T-helper 2 cell treated with Interferon-gamma antibody and Interleukin-4, amounts not matched to agents 5 μg/mL and 100 μg/mL, for 36 hours (primary cell): ENCODE results near the gene FHOD3.

Source experiments
- DNase-seq: peaks from one replicate; pipeline ENCODE4 v3.0.0; 2021; ENCODE audit warnings: low spot score
- H3K27ac Mint-ChIP-seq: one replicate; pipeline ENCODE4 v1.8.0; 2021; ENCODE audit warnings: mild to moderate bottlenecking, mixed read lengths
- H3K27me3 Mint-ChIP-seq: one replicate; pipeline ENCODE4 v1.8.0; 2021; ENCODE audit warnings: low read depth, mixed read lengths
- H3K36me3 Mint-ChIP-seq: one replicate; pipeline ENCODE4 v1.8.0; 2021; ENCODE audit warnings: low read depth, mixed read lengths
- H3K4me1 Mint-ChIP-seq: one replicate; pipeline ENCODE4 v1.8.0; 2021; ENCODE audit warnings: low read depth, mixed read lengths
- H3K4me3 Mint-ChIP-seq: one replicate; pipeline ENCODE4 v1.8.0; 2022; ENCODE audit warnings: mild to moderate bottlenecking, moderate library complexity, mixed read lengths
- H3K9me3 Mint-ChIP-seq: one replicate; pipeline ENCODE4 v1.8.0; 2021; ENCODE audit warnings: mixed read lengths

The FHOD3 gene

DNA sequence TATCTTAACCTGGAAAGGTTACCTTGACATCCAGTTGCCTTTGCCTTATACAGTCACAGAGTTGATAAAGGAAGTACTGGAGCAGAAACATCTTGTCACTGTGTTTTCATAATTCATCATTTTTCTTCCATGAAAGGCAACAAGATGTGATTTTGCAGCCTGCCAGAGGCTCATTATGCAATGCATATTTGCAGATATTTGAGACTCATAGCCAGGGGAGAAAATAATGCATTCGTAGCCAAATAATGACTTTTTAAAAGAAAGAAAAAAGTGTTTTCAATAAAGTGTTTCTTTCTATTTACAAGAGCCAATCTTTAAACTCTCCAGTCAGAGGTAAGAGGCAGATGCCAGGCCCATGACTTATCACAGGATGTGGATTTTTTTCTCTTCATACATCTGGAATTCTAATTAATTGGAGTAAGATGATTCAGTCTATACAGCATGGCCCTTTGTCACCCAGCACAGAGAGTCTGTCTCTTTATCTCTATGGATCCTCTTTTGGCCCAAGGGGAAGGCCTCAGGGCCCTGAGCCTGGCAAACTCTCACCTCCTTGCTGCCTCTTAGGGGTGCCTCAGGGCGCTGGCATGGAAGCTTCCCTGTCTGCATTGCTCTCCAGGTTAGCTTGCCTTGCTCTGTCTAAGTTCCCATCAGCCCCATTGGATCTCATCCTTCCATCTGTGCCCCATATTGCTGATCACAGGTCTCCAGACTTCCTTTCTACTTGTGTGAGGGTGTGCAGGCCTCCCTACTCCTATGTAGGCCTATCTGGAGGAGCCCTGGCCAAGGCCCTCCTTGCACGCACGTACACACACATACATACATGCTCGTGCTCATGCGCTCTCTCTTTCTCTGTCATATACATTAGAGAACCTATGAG lies 283.6 kb downstream of the FHOD3 start:
- Mint-ChIP-seq H3K27ac (no peak overlapping the region), H3K4me1 (peaks cover 4% of the 10 kb centered on the region), H3K9me3 (no peaks in the 10 kb centered on the region), H3K27me3 (peaks cover 2% of the 10 kb centered on the region), H3K36me3 (no peaks in the 10 kb centered on the region), H3K4me3 (no peak overlapping the region)
- no peak for DNase-seq

DNA sequence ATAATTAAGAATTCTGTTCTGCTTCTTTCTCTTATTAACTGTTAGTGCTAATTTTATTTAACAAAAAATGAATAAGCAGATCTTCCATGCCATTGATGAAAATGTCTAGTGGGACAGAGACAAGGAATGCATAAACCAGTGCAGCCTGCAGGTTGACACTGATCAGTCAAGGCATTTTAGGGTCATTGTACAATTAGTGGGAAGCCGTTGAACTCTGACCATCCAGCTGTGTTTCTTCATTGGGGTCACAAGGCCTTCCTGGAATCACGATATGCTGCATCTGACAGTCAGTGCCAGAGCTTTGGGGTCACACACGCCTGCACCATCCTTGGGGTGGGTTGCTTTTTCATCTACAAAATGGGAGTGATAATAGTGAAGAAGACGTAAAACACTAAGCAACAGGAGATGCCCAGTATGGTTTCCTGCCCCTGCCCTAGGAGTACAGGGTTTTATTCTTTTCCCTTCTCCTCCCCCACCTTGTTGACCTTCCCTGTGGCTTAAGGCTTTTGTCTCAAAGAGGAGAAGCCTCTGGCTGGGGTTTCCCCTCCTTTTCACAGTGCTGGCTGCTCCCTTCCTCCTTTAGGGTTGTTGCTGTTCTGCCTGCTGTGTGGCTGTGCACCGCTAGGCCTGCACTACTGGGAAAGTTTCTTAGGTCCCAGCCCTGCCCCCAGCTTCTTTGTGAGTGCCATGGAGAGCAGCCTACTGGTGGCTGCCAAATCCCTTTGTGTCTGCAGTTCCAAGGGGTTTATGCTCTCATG lies 285.7 kb downstream of the FHOD3 start:
- no peak overlapping the region for H3K27ac Mint-ChIP-seq
- H3K9me3 Mint-ChIP-seq: no peaks in the 10 kb centered on the region
- peaks cover 4% of the 10 kb centered on the region for H3K4me1 Mint-ChIP-seq
- no peak overlapping the region for H3K4me3 Mint-ChIP-seq
- DNase-seq: no peak
- no peaks in the 10 kb centered on the region for H3K36me3 Mint-ChIP-seq
- no peaks in the 10 kb centered on the region for H3K27me3 Mint-ChIP-seq

DNA sequence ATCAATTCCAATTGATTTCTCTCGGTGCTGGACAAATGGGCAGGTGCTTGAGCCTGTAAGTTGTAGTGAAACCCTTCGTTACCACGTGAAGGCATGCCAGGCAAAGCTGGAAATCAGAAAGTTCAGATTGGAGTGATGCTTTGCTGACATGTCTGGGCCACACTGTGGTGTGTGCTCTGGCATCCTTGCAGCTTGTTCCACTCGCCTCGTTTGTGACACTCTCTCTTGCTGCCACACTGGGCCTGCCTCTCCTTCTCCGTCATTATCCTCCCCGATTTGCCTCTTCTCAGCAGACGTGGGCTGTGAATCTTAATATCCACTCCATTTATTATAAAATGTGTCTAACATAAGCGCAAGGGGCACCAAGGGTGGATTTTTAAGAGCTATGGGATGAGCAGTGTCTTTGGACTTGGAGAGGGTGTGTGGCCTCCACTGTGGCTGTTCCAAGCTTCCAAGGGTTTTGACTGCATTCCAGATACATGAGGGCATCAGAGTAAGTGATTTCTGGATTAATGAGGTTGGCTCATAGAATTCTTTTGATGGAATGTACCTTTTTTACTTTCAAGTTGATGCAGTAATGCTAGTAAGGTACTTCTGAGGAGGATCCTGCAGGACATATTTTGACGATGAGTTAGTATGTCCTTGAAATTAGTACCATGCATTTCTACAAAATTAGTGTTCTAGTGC lies 292.5 kb downstream of the FHOD3 start:
- Mint-ChIP-seq H3K36me3 (no peaks in the 10 kb centered on the region), H3K4me3 (no peak overlapping the region), H3K4me1 (no peaks in the 10 kb centered on the region), H3K27ac (no peak overlapping the region), H3K27me3 (no peaks in the 10 kb centered on the region), H3K9me3 (no peaks in the 10 kb centered on the region)
- DNase-seq: no peak

DNA sequence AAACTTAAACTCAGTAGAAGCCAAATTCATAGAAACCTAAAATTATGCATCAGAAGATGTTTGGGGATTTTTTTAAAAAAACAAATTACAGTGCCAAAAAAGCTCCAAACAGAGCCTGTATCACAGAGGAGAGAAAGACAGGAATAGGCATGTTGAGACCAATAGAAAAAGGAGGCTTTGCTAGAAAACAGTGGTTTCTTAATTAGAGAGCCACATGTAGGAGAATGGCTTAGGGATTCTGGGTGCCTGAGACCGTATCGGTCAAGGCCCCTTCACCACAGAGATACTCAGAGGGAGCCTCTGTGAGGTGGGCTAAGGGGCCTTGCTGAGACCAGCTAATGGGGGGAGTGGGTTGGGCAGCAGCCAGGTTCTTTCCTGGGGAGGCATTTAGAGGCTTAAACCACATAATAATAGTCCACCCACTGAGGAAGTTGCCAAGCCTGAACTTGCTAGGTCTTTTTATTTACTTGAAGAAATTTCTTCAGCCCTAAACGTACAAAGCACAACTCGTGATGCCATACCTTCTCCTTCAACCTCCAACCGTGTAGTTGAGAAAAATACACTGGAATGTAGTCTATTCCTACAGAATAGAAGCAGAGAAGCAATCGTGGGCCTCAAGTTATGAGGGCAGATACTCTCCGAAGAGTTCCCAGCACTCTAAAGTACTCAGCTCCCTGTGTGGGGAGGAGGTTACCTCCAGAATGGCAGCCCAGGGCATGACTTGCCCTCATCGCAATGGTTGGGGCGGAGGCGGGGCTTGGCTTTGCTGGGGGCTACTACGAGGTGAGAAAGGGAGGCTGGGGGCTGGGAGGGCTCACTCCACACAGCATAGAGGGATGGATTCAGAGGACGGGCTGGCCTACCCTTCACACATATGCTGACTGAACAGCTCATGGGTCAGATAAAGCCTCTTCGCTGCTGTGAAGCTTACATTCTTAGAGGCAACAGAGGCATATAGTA lies 293.4 kb downstream of the FHOD3 start:
- Mint-ChIP-seq H3K4me3 (no peak overlapping the region), H3K27me3 (no peaks in the 10 kb centered on the region), H3K27ac (no peak overlapping the region), H3K4me1 (no peaks in the 10 kb centered on the region), H3K9me3 (no peaks in the 10 kb centered on the region), H3K36me3 (no peaks in the 10 kb centered on the region)
- no peak for DNase-seq

DNA sequence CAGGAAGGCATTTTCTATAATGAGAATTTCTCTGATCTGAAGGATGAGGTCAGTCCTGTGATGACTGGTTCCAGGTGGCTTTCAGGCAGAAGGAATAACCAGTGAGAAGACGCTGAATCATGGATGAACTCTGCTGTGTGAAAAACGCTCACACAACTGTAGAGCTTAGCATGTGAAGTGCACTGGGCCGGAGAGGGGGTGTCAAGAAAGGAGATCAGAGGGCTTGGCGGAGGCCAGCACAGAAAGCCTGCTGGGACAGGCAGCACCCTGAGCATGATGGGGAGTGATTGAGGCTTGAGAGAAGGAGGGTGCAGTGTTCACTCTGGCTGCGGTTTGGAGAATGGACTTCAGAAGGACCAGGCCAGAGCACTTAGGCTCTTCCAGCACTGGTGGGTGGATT lies 294.8 kb downstream of the FHOD3 start:
- Mint-ChIP-seq H3K4me1 (no peaks in the 10 kb centered on the region), H3K4me3 (no peak overlapping the region), H3K36me3 (no peaks in the 10 kb centered on the region), H3K9me3 (no peaks in the 10 kb centered on the region), H3K27ac (no peak overlapping the region), H3K27me3 (no peaks in the 10 kb centered on the region)
- DNase-seq: no peak

DNA sequence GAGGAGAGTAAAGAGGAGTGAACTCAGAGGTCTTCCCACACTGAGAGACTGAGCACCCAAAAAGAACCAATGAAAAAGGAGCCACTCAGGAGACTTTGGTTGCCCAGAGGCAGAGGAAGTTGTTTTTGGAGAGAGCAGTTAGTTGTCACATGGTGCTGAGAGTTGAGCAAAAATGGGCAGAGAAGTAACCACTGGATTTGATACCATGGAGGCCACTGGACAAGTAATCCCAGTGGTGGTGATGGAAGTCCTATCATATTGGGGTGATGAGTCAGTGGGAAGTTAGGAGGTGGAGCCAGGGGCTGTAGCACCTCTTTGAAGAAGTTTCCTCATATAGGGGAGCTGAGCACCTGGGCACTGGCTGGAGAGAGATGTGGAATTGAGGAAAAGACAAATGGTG lies 295.5 kb downstream of the FHOD3 start:
- Mint-ChIP-seq H3K27me3 (no peaks in the 10 kb centered on the region), H3K36me3 (no peaks in the 10 kb centered on the region), H3K9me3 (no peaks in the 10 kb centered on the region), H3K4me1 (no peaks in the 10 kb centered on the region), H3K27ac (no peak overlapping the region), H3K4me3 (no peak overlapping the region)
- no peak for DNase-seq

DNA sequence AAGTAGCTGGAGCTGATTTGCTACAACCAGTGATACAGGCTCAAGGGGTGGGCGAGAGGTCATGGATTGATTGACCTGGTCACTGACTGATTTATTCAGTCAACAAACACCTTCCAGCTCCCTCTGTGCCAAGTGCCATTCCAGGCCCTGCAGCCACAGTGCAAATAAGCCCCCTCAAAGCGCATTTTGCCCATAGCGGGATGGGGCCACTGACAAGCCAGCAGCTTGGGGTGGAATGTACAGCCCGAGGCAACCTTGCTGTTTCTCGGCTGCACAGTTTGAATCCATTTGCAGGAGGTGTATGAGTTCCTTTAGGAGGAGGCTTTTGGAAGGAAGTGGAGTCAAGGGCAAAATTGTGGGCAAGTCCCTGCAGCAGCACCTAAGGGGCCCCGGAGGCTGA lies 296.1 kb downstream of the FHOD3 start:
- no peak for DNase-seq
- Mint-ChIP-seq H3K4me1 (no peaks in the 10 kb centered on the region), H3K27ac (no peak overlapping the region), H3K27me3 (no peaks in the 10 kb centered on the region), H3K36me3 (no peaks in the 10 kb centered on the region), H3K9me3 (no peaks in the 10 kb centered on the region), H3K4me3 (no peak overlapping the region)

DNA sequence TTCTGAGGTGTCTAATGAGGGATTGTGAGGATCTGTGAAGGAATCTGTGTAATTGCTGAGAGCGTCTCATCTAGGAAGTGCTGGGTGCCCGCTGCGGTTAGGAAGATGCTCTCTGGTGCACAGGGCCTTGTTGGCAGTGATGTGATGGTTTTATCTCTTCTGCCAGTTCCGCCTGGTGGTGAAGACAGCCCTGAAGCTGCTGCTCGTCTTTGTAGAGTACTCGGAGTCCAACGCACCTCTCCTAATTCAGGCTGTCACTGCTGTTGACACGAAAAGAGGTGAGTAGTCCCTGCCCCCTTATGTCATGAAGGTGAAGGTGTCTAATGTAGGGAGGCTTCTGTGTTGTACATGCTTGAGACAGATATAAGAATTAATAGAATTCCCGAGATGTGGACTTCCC lies 297.1 kb downstream of the FHOD3 start:
- Mint-ChIP-seq H3K27ac (no peak overlapping the region), H3K27me3 (no peaks in the 10 kb centered on the region), H3K36me3 (no peaks in the 10 kb centered on the region), H3K9me3 (no peaks in the 10 kb centered on the region), H3K4me3 (no peak overlapping the region), H3K4me1 (no peaks in the 10 kb centered on the region)
- no peak for DNase-seq

DNA sequence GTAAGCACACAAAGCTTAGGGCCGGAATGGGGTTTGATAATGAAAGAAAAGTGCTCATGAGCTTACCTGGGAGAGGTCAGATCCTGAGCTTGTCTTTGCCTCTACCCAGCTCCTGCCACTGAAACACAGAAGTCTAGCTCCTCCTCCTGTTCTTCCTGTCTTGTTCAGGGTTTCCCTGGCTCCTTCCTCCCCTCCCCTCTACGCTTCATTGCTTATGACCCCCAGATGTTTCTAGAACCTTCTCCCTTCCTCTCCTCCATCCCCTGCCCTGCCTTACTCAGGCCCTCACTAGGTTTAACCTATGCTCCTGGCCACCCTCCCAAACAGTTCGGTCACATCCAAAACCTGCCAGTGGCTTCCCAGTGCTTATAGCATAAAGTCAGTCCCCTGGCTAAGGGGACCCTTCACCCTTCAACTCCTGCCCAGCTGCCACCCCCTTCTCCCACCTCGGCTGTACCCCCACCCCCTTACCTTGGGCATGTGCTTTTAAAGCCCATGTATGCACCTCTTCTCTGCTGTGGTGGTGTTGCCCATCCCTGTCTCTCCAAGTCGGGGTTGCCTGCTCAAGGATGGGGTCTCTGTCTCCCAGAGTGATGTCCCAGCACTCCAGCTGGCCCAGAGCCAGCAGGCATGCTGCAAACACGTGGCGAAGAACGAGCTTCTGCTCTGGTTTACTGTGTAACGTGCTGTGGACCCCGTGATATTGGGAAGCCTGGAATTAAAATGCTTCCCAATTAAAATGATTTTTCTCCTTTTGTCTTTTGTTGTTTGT lies 297.7 kb downstream of the FHOD3 start:
- no peaks in the 10 kb centered on the region for H3K27me3 Mint-ChIP-seq
- H3K36me3 Mint-ChIP-seq: no peaks in the 10 kb centered on the region
- H3K4me3 Mint-ChIP-seq: no peak overlapping the region
- no peaks in the 10 kb centered on the region for H3K4me1 Mint-ChIP-seq
- H3K27ac Mint-ChIP-seq: no peak overlapping the region
- DNase-seq: no peak
- no peaks in the 10 kb centered on the region for H3K9me3 Mint-ChIP-seq

DNA sequence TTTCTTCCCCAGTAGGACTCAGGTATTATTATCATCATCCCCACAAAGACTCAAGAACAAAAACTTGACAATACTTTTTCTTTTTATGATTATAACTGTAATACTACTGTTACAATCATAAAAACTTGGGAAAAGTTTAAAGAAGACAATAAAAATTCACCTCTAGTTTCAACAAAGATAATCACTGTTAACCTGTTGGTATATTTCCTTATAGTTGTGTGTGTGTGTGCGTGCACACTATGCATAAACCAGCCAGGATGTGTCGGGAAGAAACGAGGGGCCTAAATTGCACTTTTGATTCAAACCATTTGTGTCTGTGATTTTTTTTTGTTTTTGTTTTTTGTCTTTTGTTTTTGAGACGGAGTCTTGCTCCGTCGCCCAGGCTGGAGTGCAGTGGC lies 298.3 kb downstream of the FHOD3 start:
- Mint-ChIP-seq H3K27ac (no peak overlapping the region), H3K36me3 (no peaks in the 10 kb centered on the region), H3K27me3 (no peaks in the 10 kb centered on the region), H3K9me3 (no peaks in the 10 kb centered on the region), H3K4me3 (no peak overlapping the region), H3K4me1 (no peaks in the 10 kb centered on the region)
- DNase-seq: no peak

DNA sequence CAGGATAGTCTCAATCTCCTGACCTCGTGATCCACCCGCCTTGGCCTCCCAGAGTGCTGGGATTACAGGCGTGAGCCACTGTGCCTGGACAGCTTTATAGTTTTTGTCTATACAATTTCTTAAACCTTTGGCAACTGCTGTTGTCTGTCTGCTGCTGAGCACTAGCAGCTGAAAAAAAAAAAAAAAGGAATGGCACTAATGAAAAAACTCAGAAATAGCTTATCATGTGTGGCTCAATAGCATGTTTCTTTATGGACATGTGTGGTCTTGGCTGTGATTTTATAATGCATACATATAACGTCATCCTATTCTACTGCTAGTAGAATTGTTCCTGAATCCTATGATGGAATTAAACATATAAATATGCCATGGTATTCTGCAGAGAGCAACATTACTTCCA lies 300.1 kb downstream of the FHOD3 start:
- no peak overlapping the region for H3K4me3 Mint-ChIP-seq
- no peaks in the 10 kb centered on the region for H3K9me3 Mint-ChIP-seq
- no peaks in the 10 kb centered on the region for H3K36me3 Mint-ChIP-seq
- DNase-seq: no peak
- peaks cover 3% of the 10 kb centered on the region for H3K4me1 Mint-ChIP-seq
- no peak overlapping the region for H3K27ac Mint-ChIP-seq
- no peaks in the 10 kb centered on the region for H3K27me3 Mint-ChIP-seq

DNA sequence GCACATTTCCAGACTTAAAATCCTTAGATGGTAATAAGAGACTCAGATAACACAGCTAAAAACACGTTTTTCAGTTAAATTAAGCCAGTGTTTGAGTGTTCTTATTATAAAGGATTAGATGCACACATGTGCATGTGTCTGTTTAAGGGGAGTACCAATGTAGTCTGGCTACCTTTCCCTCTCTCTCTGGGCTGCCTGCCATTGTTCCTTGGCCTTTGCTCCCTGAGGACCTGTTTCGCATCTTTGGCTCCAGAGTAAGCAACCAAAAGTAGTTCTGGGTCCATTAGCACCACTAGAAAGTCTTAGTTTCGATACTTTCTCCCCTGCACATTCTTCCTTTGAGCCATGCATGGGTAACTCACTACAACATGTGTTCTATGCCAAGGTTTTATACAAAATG lies 303.0 kb downstream of the FHOD3 start:
- H3K4me3 Mint-ChIP-seq: no peak overlapping the region
- peaks cover 3% of the 10 kb centered on the region for H3K4me1 Mint-ChIP-seq
- no peak for DNase-seq
- H3K36me3 Mint-ChIP-seq: no peaks in the 10 kb centered on the region
- H3K27me3 Mint-ChIP-seq: no peaks in the 10 kb centered on the region
- no peaks in the 10 kb centered on the region for H3K9me3 Mint-ChIP-seq
- H3K27ac Mint-ChIP-seq: no peak overlapping the region

DNA sequence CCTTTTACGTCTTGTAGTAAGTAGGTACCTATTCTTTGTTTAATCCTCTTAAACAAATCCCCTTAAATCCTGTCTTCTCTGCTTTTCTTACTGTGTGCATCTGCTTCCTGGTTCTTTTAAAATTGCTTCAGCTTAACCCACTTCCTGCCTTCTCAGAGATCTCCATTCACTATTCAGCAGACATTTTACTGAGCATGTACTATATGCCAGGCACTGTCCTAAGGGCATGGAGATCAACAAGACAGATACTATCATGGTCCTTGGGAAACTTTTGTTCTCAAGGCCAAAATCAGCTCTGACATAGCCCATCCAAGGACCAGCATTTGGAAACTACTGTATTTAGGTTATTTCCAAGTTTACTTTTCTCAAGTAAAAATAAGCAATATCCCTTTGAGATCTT lies 303.8 kb downstream of the FHOD3 start:
- no peaks in the 10 kb centered on the region for H3K27me3 Mint-ChIP-seq
- no peaks in the 10 kb centered on the region for H3K9me3 Mint-ChIP-seq

More for the DNA sequence above, 303.8 kb downstream of the FHOD3 start:
- no peaks in the 10 kb centered on the region for H3K36me3 Mint-ChIP-seq
- DNase-seq: no peak
- H3K4me1 Mint-ChIP-seq: peaks cover 3% of the 10 kb centered on the region
- no peak overlapping the region for H3K4me3 Mint-ChIP-seq
- no peak overlapping the region for H3K27ac Mint-ChIP-seq
